Measurements from ENCODE around the gene ATP13A5. TPM values are rescaled to one million over a fixed set of nuclear protein-coding genes. Genes with fewer than 3 reads are reported as not detected.

The ATP13A5 gene
- total and polyA plus RNA-seq, 2 experiments from 2014 or later, result not detected

DNA sequence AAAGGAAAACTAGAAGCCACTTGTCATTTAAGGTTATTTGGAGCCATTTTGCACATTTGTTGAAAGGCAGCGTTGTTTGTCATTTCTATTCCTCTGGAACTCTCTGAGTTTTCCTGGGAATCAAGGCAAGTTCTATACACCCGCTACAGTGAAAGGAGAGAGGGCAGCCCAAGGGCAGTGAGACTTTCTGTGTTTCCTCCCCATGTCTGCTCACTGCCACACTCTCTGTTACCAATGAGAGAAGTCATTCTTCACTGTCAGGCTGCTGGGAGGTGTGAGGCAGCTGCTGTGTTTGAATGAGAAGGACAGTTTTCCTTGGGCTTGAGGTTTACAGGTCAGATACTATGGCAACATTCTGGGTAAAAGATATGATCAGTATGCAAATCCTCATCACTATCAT is 36.0 kb downstream of the ATP13A5 start (continued):
- TF ChIP-seq, protein P1, sequence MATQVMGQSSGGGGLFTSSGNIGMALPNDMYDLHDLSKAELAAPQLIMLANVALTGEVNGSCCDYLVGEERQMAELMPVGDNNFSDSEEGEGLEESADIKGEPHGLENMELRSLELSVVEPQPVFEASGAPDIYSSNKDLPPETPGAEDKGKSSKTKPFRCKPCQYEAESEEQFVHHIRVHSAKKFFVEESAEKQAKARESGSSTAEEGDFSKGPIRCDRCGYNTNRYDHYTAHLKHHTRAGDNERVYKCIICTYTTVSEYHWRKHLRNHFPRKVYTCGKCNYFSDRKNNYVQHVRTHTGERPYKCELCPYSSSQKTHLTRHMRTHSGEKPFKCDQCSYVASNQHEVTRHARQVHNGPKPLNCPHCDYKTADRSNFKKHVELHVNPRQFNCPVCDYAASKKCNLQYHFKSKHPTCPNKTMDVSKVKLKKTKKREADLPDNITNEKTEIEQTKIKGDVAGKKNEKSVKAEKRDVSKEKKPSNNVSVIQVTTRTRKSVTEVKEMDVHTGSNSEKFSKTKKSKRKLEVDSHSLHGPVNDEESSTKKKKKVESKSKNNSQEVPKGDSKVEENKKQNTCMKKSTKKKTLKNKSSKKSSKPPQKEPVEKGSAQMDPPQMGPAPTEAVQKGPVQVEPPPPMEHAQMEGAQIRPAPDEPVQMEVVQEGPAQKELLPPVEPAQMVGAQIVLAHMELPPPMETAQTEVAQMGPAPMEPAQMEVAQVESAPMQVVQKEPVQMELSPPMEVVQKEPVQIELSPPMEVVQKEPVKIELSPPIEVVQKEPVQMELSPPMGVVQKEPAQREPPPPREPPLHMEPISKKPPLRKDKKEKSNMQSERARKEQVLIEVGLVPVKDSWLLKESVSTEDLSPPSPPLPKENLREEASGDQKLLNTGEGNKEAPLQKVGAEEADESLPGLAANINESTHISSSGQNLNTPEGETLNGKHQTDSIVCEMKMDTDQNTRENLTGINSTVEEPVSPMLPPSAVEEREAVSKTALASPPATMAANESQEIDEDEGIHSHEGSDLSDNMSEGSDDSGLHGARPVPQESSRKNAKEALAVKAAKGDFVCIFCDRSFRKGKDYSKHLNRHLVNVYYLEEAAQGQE (IDR thresholded peaks at IDR 0.05; ENCODE audit: unreplicated experiment), result no peak
- TF ChIP-seq CTCF (conservative IDR thresholded peaks at IDR 0.05; ENCODE audit: low read depth in 2 of 2), result no peak
- TF ChIP-seq JUNB (IDR thresholded peaks at IDR 0.05; ENCODE audit: unreplicated experiment), result no peak
- no peak for TF ChIP-seq EZH2phosphoT487 (IDR thresholded peaks at IDR 0.05; ENCODE audit: unreplicated experiment)

- H3K4me3 Mint-ChIP-seq, result no peak overlapping the region
- no peaks in the 10 kb centered on the region for H3K27me3 ChIP-seq (ENCODE audit: insufficient read depth)
- no peak overlapping the region for H3K4me3 ChIP-seq
- no peak for DNase-seq (ENCODE audit: low spot score)
- H2AFZ ChIP-seq, result no peak overlapping the region
- H4K20me1 ChIP-seq (replicated peaks; ENCODE audit: insufficient read depth), result no peaks in the 10 kb centered on the region
- H3K27me3 Mint-ChIP-seq (ENCODE audit: insufficient read depth, low read depth, poor library complexity), result peaks cover 1% of the 10 kb centered on the region
- H3K4me1 ChIP-seq (ENCODE audit: insufficient read depth), result 0 out of 2 replicates have a peak, but pooled peaks cover 3% of the 10 kb centered on the region
- no peaks in the 10 kb centered on the region for H3K36me3 ChIP-seq (ENCODE audit: insufficient read depth)
- H3K79me2 ChIP-seq (replicated peaks; ENCODE audit: insufficient read depth), result no peaks in the 10 kb centered on the region
- H3K27ac Mint-ChIP-seq, result no peak overlapping the region
- no peak overlapping the region for H3K4me2 ChIP-seq
- no peaks in the 10 kb centered on the region for H3F3A ChIP-seq (replicated peaks; ENCODE audit: low read depth)
- 0 out of 2 replicates have a peak, but pooled peaks cover 3% of the 10 kb centered on the region for H3K9me2 ChIP-seq (ENCODE audit: insufficient read depth)
- no peak for ATAC-seq
- no peak overlapping the region for H3K27ac ChIP-seq (ENCODE audit: low read depth)
- H3K4me1 Mint-ChIP-seq, result peaks cover 2% of the 10 kb centered on the region; the same call in 2 of the 3 replicates
- H3K9me3 Mint-ChIP-seq, result peaks cover 5% of the 10 kb centered on the region; the same call in 2 of the 3 replicates
- no peaks in the 10 kb centered on the region for H3K36me3 Mint-ChIP-seq (ENCODE audit: low read depth)
- no peak for TF ChIP-seq ZNF462 (CRISPR knock-in tag; IDR thresholded peaks at IDR 0.05)
- TF ChIP-seq EZH2 (IDR thresholded peaks at IDR 0.05; ENCODE audit: low read depth, unreplicated experiment), result no peak
- no peak for TF ChIP-seq ZNF114 (CRISPR knock-in tag; IDR thresholded peaks at IDR 0.05)
- no peak for TF ChIP-seq CTCF (conservative IDR thresholded peaks at IDR 0.05; ENCODE audit: low read depth in 2 of 2)
Measured at GRCh38 chr3:193335031-193335430, 43.5 kb downstream of the ATP13A5 start.
